ENCODE results near the gene RNF150. TPM values are rescaled to one million over a fixed set of nuclear protein-coding genes. Genes with fewer than 3 reads are reported as not detected.
"Not testable (repeated sequence)": the region's sequence is repeated elsewhere in the genome, so short reads cannot be mapped to it uniquely, and the experiment has no call there.

RNF150 gene
- total RNA-seq (2014; rRNA removed; shearing (Covaris generic)), result 15.3 and 16.3 TPM in 2 replicates
- polyA plus RNA-seq (2015; cell fraction: cytosol; rRNA removed), result 11.3 and 14.3 TPM in 2 replicates
- polyA plus RNA-seq (2015; cell fraction: nucleus; rRNA removed), result 15.0 and 18.4 TPM in 2 replicates

- in situ Hi-C loops (cut with HindIII; ENCODE audit: low pct_unique_long_range_greater_than_20kb, low sequenced_read_pairs), result loop anchor here (25.0 kb wide), 1 partner anchor 246 kb away; no protein-coding TSS in a partner anchor
- DNase-seq (ENCODE audit: low read depth, low spot score), result peak; percentile 89
These were observed at the start of gene RNF150 for GRCh38 chr4:141133146-141133998. RNF150 (minus strand) TSS chr4:141133469.

- in situ Hi-C loops (cut with HindIII; ENCODE audit: low pct_unique_long_range_greater_than_20kb, low sequenced_read_pairs), result no loop called here
- DNase-seq (ENCODE audit: low read depth, low spot score), result no peak
These were observed 47.9 kb upstream of the RNF150 start for GRCh38 chr4:141180991-141181761.

GRCh38 chr4:141179474-141180373, 46.5 kb upstream of the RNF150 start:
- DNase-seq (ENCODE audit: low read depth, low spot score), result no peak
- in situ Hi-C loops (cut with HindIII; ENCODE audit: low pct_unique_long_range_greater_than_20kb, low sequenced_read_pairs), result no loop called here

- DNase-seq (ENCODE audit: low read depth, low spot score), result no peak
- in situ Hi-C loops (cut with HindIII; ENCODE audit: low pct_unique_long_range_greater_than_20kb, low sequenced_read_pairs), result no loop called here
These were observed 43.9 kb upstream of the RNF150 start for GRCh38 chr4:141177171-141177570.

GRCh38 chr4:141174457-141174856, 41.2 kb upstream of the RNF150 start:
- in situ Hi-C loops (cut with HindIII; ENCODE audit: low pct_unique_long_range_greater_than_20kb, low sequenced_read_pairs), result no loop called here
- DNase-seq (ENCODE audit: low read depth, low spot score), result no peak

- DNase-seq (ENCODE audit: low read depth, low spot score), result no peak
- in situ Hi-C loops (cut with HindIII; ENCODE audit: low pct_unique_long_range_greater_than_20kb, low sequenced_read_pairs), result no loop called here
These were observed 37.4 kb upstream of the RNF150 start for GRCh38 chr4:141170671-141171070.

- DNase-seq (ENCODE audit: low read depth, low spot score), result no peak
- in situ Hi-C loops (cut with HindIII; ENCODE audit: low pct_unique_long_range_greater_than_20kb, low sequenced_read_pairs), result no loop called here
These were observed 36.1 kb upstream of the RNF150 start for GRCh38 chr4:141169391-141169790.

GRCh38 chr4:141165001-141165400, 31.7 kb upstream of the RNF150 start:
- DNase-seq (ENCODE audit: low read depth, low spot score); in situ Hi-C loops (cut with HindIII; ENCODE audit: low pct_unique_long_range_greater_than_20kb, low sequenced_read_pairs): not testable (repeated sequence)

GRCh38 chr4:141159027-141159426, 25.8 kb upstream of the RNF150 start:
- in situ Hi-C loops (cut with HindIII; ENCODE audit: low pct_unique_long_range_greater_than_20kb, low sequenced_read_pairs), result no loop called here
- no peak for DNase-seq (ENCODE audit: low read depth, low spot score)

- in situ Hi-C loops (cut with HindIII; ENCODE audit: low pct_unique_long_range_greater_than_20kb, low sequenced_read_pairs), result no loop called here
These were observed 24.9 kb upstream of the RNF150 start for GRCh38 chr4:141158219-141158618.

GRCh38 chr4:141155586-141155985, 22.3 kb upstream of the RNF150 start:
- in situ Hi-C loops (cut with HindIII; ENCODE audit: low pct_unique_long_range_greater_than_20kb, low sequenced_read_pairs), result no loop called here
- no peak for DNase-seq (ENCODE audit: low read depth, low spot score)

More at GRCh38 chr4:141158219-141158618, 24.9 kb upstream of the RNF150 start:
- DNase-seq (ENCODE audit: low read depth, low spot score), result peak; percentile 57

GRCh38 chr4:141154725-141155124, 21.5 kb upstream of the RNF150 start:
- DNase-seq (ENCODE audit: low read depth, low spot score), result no peak
- in situ Hi-C loops (cut with HindIII; ENCODE audit: low pct_unique_long_range_greater_than_20kb, low sequenced_read_pairs), result no loop called here

- in situ Hi-C loops (cut with HindIII; ENCODE audit: low pct_unique_long_range_greater_than_20kb, low sequenced_read_pairs), result no loop called here
- peak; percentile 26 for DNase-seq (ENCODE audit: low read depth, low spot score)
These were observed 20.7 kb upstream of the RNF150 start for GRCh38 chr4:141153751-141154510.

- DNase-seq (ENCODE audit: low read depth, low spot score), result no peak
- in situ Hi-C loops (cut with HindIII; ENCODE audit: low pct_unique_long_range_greater_than_20kb, low sequenced_read_pairs), result loop anchor here (25.0 kb wide), 1 partner anchor 257 kb away; no protein-coding TSS in a partner anchor
These were observed 10.9 kb upstream of the RNF150 start for GRCh38 chr4:141144207-141144606.

GRCh38 chr4:141142423-141142822, 9.2 kb upstream of the RNF150 start:
- DNase-seq (ENCODE audit: low read depth, low spot score), result no peak
- in situ Hi-C loops (cut with HindIII; ENCODE audit: low pct_unique_long_range_greater_than_20kb, low sequenced_read_pairs), result loop anchor here (25.0 kb wide), 1 partner anchor 255 kb away; no protein-coding TSS in a partner anchor

- DNase-seq (ENCODE audit: low read depth, low spot score), result no peak
- in situ Hi-C loops (cut with HindIII; ENCODE audit: low pct_unique_long_range_greater_than_20kb, low sequenced_read_pairs), result loop anchor here (25.0 kb wide), 1 partner anchor 253 kb away; no protein-coding TSS in a partner anchor
These were observed 7.3 kb upstream of the RNF150 start for GRCh38 chr4:141140391-141141200.

All from SK-MEL-5 (cell line).